Ovary (tissue), 9 donors: Measurements from ENCODE around the gene SURF4. TPM values are rescaled to one million over a fixed set of nuclear protein-coding genes. Genes with fewer than 3 reads are reported as not detected.

Experiments
- DNase-seq, 5 donors: peaks; one replicate each; pipeline ENCODE4 v3.0.0-alpha.2; 2019 to 2020
- H3K27ac ChIP-seq, 2 donors: fragments of 200-600 bp; one replicate each; pipeline versions ENCODE4 v1.5.1 to v1.8.0; 2019 to 2022
- H3K27me3 ChIP-seq: fragments of 200-600 bp; one replicate; pipeline ENCODE4 v1.8.0; 2022
- H3K36me3 ChIP-seq: fragments of 200-600 bp; sonication (generic); one replicate; pipeline ENCODE4 v1.5.1; 2019
- H3K4me1 ChIP-seq: one replicate; pipeline ENCODE4 v1.8.1; 2013; ENCODE audit warnings: mild to moderate bottlenecking, moderate library complexity; ENCODE audit not compliant: insufficient read depth
- H3K4me3 ChIP-seq: fragments of 200-600 bp; sonication (generic); one replicate; pipeline ENCODE4 v1.5.1; 2017
- H3K9me3 ChIP-seq, 2 donors: fragments of 200-600 bp in 1 of 2; sonication (generic) in 1 of 2; one replicate each; pipeline versions ENCODE4 v1.5.1 to v1.8.1; 2013 to 2019; ENCODE audit warnings: mild to moderate bottlenecking in 1 of 2, moderate library complexity in 1 of 2
- EP300 ChIP-seq: sonication (generic); formaldehyde crosslinking; IDR thresholded peaks from one replicate; pipeline ENCODE4 v1.6.1; 2017; ENCODE audit warnings: antibody characterized with exemption
- POLR2A ChIP-seq: fragments of 450-650 bp; IDR thresholded peaks from one replicate; pipeline ENCODE4 v1.6.1; 2017; ENCODE audit warnings: antibody characterized with exemption, mild to moderate bottlenecking, moderate library complexity
- WGBS, 3 donors: extraction: QIAGEN DNeasy Blood & Tissue Kit in 1 of 3; methylation state at CpG; one replicate each; pipeline versions ENCODE4 v1.1.5 to v1.1.7; 2013 to 2017; 5-methylcytosine and 5-hydroxymethylcytosine counted together
- intact Hi-C, 4 donors: fragments of 100-400 bp; cut with DNase I; formaldehyde crosslinking; loops; one replicate each; pipeline versions ENCODE4 v1.11.0 to v1.15.1; 2022 to 2023
- polyA plus RNA-seq, 2 donors: library from polyadenylated mRNA; stranded (reverse); fragments of 200-250 nt in 1 of 2; fragments of 350-450 nt in 1 of 2; fragmentation: Illumina TruSeq in 1 of 2; extraction: RNeasy Lipid Tissue Mini Kit (QIAGEN cat#74804) in 1 of 2; gene quantifications; one replicate each; pipeline ENCODE4 v1.2.3, GENCODE V29; 2013 to 2014
- total RNA-seq, 7 donors: library from RNA; depleted of rRNA in 2 of 7; stranded (reverse); fragments of >200 nt in 2 of 7; fragmentation: NEBNext Ultra II Directional in 3 of 7; extraction: Animal tissue kit (Norgen Biotek cat#: 25700) in 3 of 7; gene quantifications; one replicate each; pipeline versions ENCODE4 v1.1.0 to v1.2.4, GENCODE V29; 2016 to 2023
- TF ChIP-seq, protein P1 (sequence below), 3 donors: fragments of 450-650 bp in 2 of 3; fragments of 200-600 bp in 1 of 3; IDR thresholded peaks; one replicate each; pipeline versions ENCODE4 v1.5.1 to v1.8.0; 2016 to 2022; ENCODE audit warnings: antibody characterized with exemption in 3 of 3, mild to moderate bottlenecking in 1 of 3
- donor health status: DM: no; HTN: no; CAD: no; lungs with moderate emphysema.
- donor health status: DM: no; HTN: no; CAD: no.
- donor health status: Bipolar disorder and iron deficiency.
- donor health status: DM: yes; HTN: yes; CAD: no.
- donor health status: DM: no; HTN: no; CAD: no.
- donor health status: DM: yes; HTN: yes; CAD: no.

SURF4 gene
- total and polyA plus RNA-seq, 9 donors: 58.7 to 165 (median 107) TPM

DNA sequence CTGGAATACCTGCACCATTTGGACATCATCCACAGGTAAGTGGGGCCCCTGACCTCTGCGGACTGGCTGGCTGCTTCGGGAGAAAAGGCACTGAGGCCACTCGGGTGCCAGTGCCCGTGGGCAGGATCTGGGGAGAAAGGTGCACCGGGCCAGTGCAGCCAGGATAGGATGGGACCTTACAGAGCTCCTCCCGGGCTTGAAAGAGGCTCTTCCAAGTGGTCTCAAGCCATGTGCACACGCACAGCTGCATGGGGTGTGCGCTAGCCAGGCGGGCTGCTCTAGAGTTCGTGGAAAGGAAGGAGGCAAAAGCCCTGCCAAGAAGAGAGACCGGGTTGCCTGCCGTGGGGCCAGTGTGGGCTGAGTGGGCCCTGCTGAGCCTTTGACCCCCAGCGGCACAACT, 13.7 kb upstream of the SURF4 start:
- no peaks in the 10 kb centered on the region for H3K36me3 ChIP-seq
- no peak overlapping the region for H3K4me3 ChIP-seq
- no peak for TF ChIP-seq POLR2A
- TF ChIP-seq, protein P1, sequence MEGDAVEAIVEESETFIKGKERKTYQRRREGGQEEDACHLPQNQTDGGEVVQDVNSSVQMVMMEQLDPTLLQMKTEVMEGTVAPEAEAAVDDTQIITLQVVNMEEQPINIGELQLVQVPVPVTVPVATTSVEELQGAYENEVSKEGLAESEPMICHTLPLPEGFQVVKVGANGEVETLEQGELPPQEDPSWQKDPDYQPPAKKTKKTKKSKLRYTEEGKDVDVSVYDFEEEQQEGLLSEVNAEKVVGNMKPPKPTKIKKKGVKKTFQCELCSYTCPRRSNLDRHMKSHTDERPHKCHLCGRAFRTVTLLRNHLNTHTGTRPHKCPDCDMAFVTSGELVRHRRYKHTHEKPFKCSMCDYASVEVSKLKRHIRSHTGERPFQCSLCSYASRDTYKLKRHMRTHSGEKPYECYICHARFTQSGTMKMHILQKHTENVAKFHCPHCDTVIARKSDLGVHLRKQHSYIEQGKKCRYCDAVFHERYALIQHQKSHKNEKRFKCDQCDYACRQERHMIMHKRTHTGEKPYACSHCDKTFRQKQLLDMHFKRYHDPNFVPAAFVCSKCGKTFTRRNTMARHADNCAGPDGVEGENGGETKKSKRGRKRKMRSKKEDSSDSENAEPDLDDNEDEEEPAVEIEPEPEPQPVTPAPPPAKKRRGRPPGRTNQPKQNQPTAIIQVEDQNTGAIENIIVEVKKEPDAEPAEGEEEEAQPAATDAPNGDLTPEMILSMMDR (IDR thresholded peaks at IDR 0.05): no peak
- TF ChIP-seq EP300: no peak
- H3K27me3 ChIP-seq: no peaks in the 10 kb centered on the region
- intact Hi-C loops: no loop called here
- H3K9me3 ChIP-seq: no peaks in the 10 kb centered on the region
- 77 to 83% (median 79%) methylated on average over 13 of the region's 13 CpGs for WGBS, 3 donors
- no peak for DNase-seq
- no peaks in the 10 kb centered on the region for H3K4me1 ChIP-seq
- H3K27ac ChIP-seq: no peak overlapping the region

DNA sequence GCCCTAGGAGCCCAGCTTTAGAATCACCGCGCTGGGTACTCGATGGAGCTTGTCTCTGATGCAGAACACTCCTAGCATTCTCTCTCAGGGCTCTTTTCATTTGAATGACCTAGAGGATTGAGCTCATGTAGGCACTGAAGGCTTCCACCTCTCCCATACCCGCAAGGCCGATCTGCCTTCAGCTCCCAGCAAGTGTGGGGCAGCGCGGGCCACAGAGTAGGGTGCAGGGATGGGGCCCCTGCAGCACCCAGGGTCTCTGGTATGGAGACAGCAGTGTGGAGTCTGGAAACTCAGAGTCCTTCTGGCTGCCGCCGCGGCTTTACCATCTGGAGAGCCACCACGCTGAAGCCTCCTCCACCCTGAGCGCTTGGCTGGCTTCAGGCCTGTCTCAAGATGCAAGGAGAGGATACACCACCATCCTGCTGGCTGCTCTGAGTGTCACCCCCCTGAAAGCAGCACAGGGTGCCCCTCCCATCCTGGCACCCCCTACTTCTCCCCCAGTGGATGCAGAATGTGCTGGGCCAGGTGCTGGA, 13.2 kb upstream of the SURF4 start:
- DNase-seq: no peak
- no peak for TF ChIP-seq EP300
- no peak for TF ChIP-seq POLR2A
- TF ChIP-seq, protein P1 (IDR thresholded peaks at IDR 0.05): no peak
- no peaks in the 10 kb centered on the region for H3K27me3 ChIP-seq
- no peak overlapping the region for H3K27ac ChIP-seq
- H3K36me3 ChIP-seq: no peaks in the 10 kb centered on the region
- intact Hi-C loops: no loop called here
- WGBS, 3 donors: 88 to 97% (median 95%) methylated on average over 12 of the region's 12 CpGs
- no peaks in the 10 kb centered on the region for H3K9me3 ChIP-seq
- H3K4me1 ChIP-seq: no peaks in the 10 kb centered on the region
- no peak overlapping the region for H3K4me3 ChIP-seq

DNA sequence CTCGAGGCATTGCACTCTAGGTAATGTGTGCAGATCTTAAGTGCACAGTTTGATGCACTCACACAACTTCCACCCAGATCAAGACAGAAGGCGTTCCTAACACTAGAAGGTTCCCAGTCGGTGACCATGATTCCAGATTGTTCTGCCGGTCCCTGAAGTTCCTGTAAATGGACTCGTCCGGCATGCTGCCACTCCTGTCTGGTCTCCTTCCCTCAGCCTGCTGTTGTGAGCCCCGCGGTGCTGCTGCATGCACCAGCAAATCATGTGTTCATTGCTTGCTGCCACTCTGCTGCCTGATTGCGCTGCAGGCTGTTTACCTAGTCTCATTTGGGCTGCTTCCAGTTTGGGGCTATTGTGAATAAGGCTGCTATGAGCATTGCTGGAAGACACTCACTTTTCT, 11.8 kb upstream of the SURF4 start:
- Histone ChIP-seq H3K4me1 (no peaks in the 10 kb centered on the region), H3K36me3 (no peaks in the 10 kb centered on the region), H3K27ac (no peak overlapping the region), H3K27me3 (no peaks in the 10 kb centered on the region), H3K9me3 (no peaks in the 10 kb centered on the region), H3K4me3 (no peak overlapping the region)
- intact Hi-C loops: no loop called here
- TF ChIP-seq POLR2A: no peak
- TF ChIP-seq EP300: no peak
- TF ChIP-seq, protein P1 (IDR thresholded peaks at IDR 0.05): no peak
- WGBS, 3 donors: 80 to 86% (median 82%) methylated on average over 9 of the region's 9 CpGs
- no peak for DNase-seq

DNA sequence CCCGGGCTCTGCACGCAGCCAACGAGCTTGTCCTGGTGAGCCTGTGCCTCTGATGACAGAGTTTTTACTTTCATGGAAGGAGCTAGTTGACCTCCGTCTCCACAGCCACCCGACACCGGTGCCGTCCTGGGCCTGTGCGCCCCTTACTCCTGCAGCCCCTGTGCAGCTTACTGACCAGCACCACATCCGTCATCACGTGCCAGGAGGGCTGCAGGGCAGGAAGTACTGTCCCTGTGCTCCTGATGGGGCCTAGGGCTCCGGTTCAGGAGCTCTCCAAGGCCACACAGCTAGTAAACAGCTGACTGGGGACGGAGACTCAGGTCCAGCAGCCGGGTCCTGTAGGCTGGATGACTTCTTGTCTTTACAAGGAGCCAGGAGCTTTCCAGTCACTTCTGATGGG, 10.5 kb upstream of the SURF4 start:
- WGBS, 3 donors: 77 to 79% (median 78%) methylated on average over 13 of the region's 13 CpGs

More for the DNA sequence above, 10.5 kb upstream of the SURF4 start:
- Histone ChIP-seq H3K27me3 (no peaks in the 10 kb centered on the region), H3K27ac (no peak overlapping the region), H3K36me3 (no peaks in the 10 kb centered on the region), H3K4me3 (no peak overlapping the region), H3K4me1 (no peaks in the 10 kb centered on the region), H3K9me3 (no peaks in the 10 kb centered on the region)
- no peak for DNase-seq
- TF ChIP-seq EP300 (no peak), POLR2A (no peak)
- TF ChIP-seq, protein P1 (IDR thresholded peaks at IDR 0.05): no peak
- intact Hi-C loops: no loop called here
